CD4-positive, CD25-positive, alpha-beta regulatory T cell (primary cell): ENCODE results near the gene RIN1. TPM values are rescaled to one million over a fixed set of nuclear protein-coding genes. Genes with fewer than 3 reads are reported as not detected.

Experiments
- ATAC-seq, 2 donors: fragments of 150-1000 bp; cut with Tn5 transposase; one replicate each; pipeline ENCODE4 v1.10.0; 2021; ENCODE audit warnings: low read depth in 2 of 2, moderate number of reproducible peaks in 2 of 2, moderate library complexity in 1 of 2
- DNase-seq, 3 donors: peaks; one replicate each; pipeline versions ENCODE4 v3.0.0 to v3.0.0-alpha.2; 2012 to 2022; ENCODE audit warnings: mixed read lengths in 1 of 3
- H3K27ac ChIP-seq: one replicate; pipeline ENCODE4 v1.7.0; 2013; ENCODE audit warnings: mild to moderate bottlenecking, low read length; ENCODE audit not compliant: insufficient read depth, poor library complexity, severe bottlenecking
- H3K27me3 ChIP-seq: one replicate; pipeline ENCODE4 v1.7.0; 2013; ENCODE audit warnings: low read length; ENCODE audit not compliant: control insufficient read depth, insufficient read depth
- H3K36me3 ChIP-seq: one replicate; pipeline ENCODE4 v1.7.0; 2013; ENCODE audit warnings: mild to moderate bottlenecking, low read length, moderate library complexity; ENCODE audit not compliant: control insufficient read depth, insufficient read depth
- H3K4me1 ChIP-seq: 2 replicates; pipeline ENCODE4 v1.7.0; 2013; ENCODE audit warnings: mild to moderate bottlenecking, low read length; ENCODE audit not compliant: insufficient read depth, control insufficient read depth, poor library complexity, severe bottlenecking
- H3K4me3 ChIP-seq: one replicate; pipeline ENCODE4 v1.7.0; 2013; ENCODE audit warnings: low read depth, mild to moderate bottlenecking, low read length, moderate library complexity
- H3K9me3 ChIP-seq, 2 experiments: 1 replicate in 1 of 2; 2 replicates in 1 of 2; pipeline ENCODE4 v1.7.0; 2013; ENCODE audit warnings: low read length in 2 of 2, mild to moderate bottlenecking in 1 of 2, moderate library complexity in 1 of 2; ENCODE audit not compliant: control insufficient read depth in 2 of 2
- H3K27ac Mint-ChIP-seq, 3 donors: one replicate each; pipeline ENCODE4 v1.8.0; 2020 to 2022; ENCODE audit warnings: mild to moderate bottlenecking in 3 of 3, mixed read lengths in 3 of 3, moderate library complexity in 2 of 3
- H3K27me3 Mint-ChIP-seq: one replicate; pipeline ENCODE4 v1.8.0; 2022; ENCODE audit warnings: mild to moderate bottlenecking, mixed read lengths
- H3K36me3 Mint-ChIP-seq: one replicate; pipeline ENCODE4 v1.8.0; 2020; ENCODE audit warnings: mixed read lengths
- H3K4me1 Mint-ChIP-seq, 4 donors: one replicate each; pipeline ENCODE4 v1.8.0; 2020 to 2022; ENCODE audit warnings: mixed read lengths in 4 of 4, mild to moderate bottlenecking in 1 of 4
- H3K4me3 Mint-ChIP-seq, 4 donors: one replicate each; pipeline ENCODE4 v1.8.0; 2020 to 2022; ENCODE audit warnings: mild to moderate bottlenecking in 4 of 4, mixed read lengths in 4 of 4, moderate library complexity in 3 of 4
- H3K9me3 Mint-ChIP-seq, 7 donors: one replicate each; pipeline ENCODE4 v1.8.0; 2020 to 2022; ENCODE audit warnings: mixed read lengths in 7 of 7, mild to moderate bottlenecking in 3 of 7, moderate library complexity in 2 of 7
- polyA plus RNA-seq, 4 donors: library from polyadenylated mRNA; unstranded; fragments of 300-500 nt; fragmentation: Illumina TruSeq; gene quantifications; one replicate each; pipeline ENCODE4 v1.2.3, GENCODE V29; 2021
- total RNA-seq: library from RNA; stranded (reverse); gene quantifications from one replicate; pipeline ENCODE4 v1.2.3, GENCODE V29; 2022

Gene RIN1
- total and polyA plus RNA-seq, 5 donors from 2014 or later: 0.33 to 1.0 (median 0.92) TPM

- Mint-ChIP-seq H3K4me3 (no peak overlapping the region), H3K36me3 (no peaks in the 10 kb centered on the region), H3K9me3 (no peaks in the 10 kb centered on the region), H3K27ac (no peak overlapping the region), H3K4me1 (peaks cover 4 to 32% (median 16%) of the 10 kb centered on the region in 4 donors), H3K27me3 (no peaks in the 10 kb centered on the region)
- H3K4me1 ChIP-seq: peaks cover 34% of the 10 kb centered on the region
- no peak overlapping the region for H3K4me3 ChIP-seq
- ATAC-seq: no peak
- no peaks in the 10 kb centered on the region for H3K9me3 ChIP-seq
- no peaks in the 10 kb centered on the region for H3K36me3 ChIP-seq
- DNase-seq: no peak
- H3K27me3 ChIP-seq: no peaks in the 10 kb centered on the region
- H3K27ac ChIP-seq: no peak overlapping the region
Measured at GRCh38 chr11:66330931-66331330, 5.3 kb downstream of the RIN1 start.

- H3K9me3 ChIP-seq: no peaks in the 10 kb centered on the region
- H3K36me3 ChIP-seq: no peaks in the 10 kb centered on the region
- Mint-ChIP-seq H3K4me3 (no peak overlapping the region), H3K27me3 (no peaks in the 10 kb centered on the region), H3K9me3 (no peaks in the 10 kb centered on the region), H3K4me1 (peaks cover 4 to 40% (median 17%) of the 10 kb centered on the region in 4 donors), H3K27ac (no peak overlapping the region), H3K36me3 (no peaks in the 10 kb centered on the region)
- H3K27me3 ChIP-seq: no peaks in the 10 kb centered on the region
- DNase-seq (no peak), ATAC-seq (no peak)
- H3K4me3 ChIP-seq: no peak overlapping the region
- H3K4me1 ChIP-seq: peaks cover 38% of the 10 kb centered on the region
- H3K27ac ChIP-seq: no peak overlapping the region
Measured at GRCh38 chr11:66329165-66329673, 7.0 kb downstream of the RIN1 start.

GRCh38 chr11:66328302-66329144 is 7.7 kb downstream of the RIN1 start:
- Histone ChIP-seq H3K4me1 (peaks cover 38% of the 10 kb centered on the region), H3K4me3 (no peak overlapping the region), H3K9me3 (no peaks in the 10 kb centered on the region), H3K36me3 (no peaks in the 10 kb centered on the region), H3K27ac (peak overlapping the region; percentile 58), H3K27me3 (no peaks in the 10 kb centered on the region)
- H3K27me3 Mint-ChIP-seq: no peaks in the 10 kb centered on the region
- H3K9me3 Mint-ChIP-seq: no peaks in the 10 kb centered on the region
- ATAC-seq: peak; percentile 81 to 85
- peak overlapping the region in 3 of 4 donors; percentile 3 to 57 (median 52) for H3K4me3 Mint-ChIP-seq
- H3K36me3 Mint-ChIP-seq: no peaks in the 10 kb centered on the region
- peak; percentile 68 to 82 (median 81) for DNase-seq
- H3K4me1 Mint-ChIP-seq: peaks cover 4 to 47% (median 20%) of the 10 kb centered on the region in 4 donors
- H3K27ac Mint-ChIP-seq: peak overlapping the region; percentile 60 to 85 (median 79)

GRCh38 chr11:66328031-66328301 is 8.3 kb downstream of the RIN1 start:
- Histone ChIP-seq H3K4me3 (no peak overlapping the region), H3K27me3 (no peaks in the 10 kb centered on the region), H3K9me3 (no peaks in the 10 kb centered on the region), H3K27ac (peak overlapping the region; percentile 58), H3K4me1 (peaks cover 38% of the 10 kb centered on the region), H3K36me3 (no peaks in the 10 kb centered on the region)
- peak overlapping the region in 2 of 4 donors; percentile 52 to 57 for H3K4me3 Mint-ChIP-seq
- ATAC-seq: peak in 1 of 2 donors; percentile 2
- H3K36me3 Mint-ChIP-seq: no peaks in the 10 kb centered on the region
- no peaks in the 10 kb centered on the region for H3K27me3 Mint-ChIP-seq
- no peaks in the 10 kb centered on the region for H3K9me3 Mint-ChIP-seq
- DNase-seq: peak in 1 of 3 donors; percentile 64
- peak overlapping the region in 2 of 3 donors; percentile 60 to 79 for H3K27ac Mint-ChIP-seq
- H3K4me1 Mint-ChIP-seq: peaks cover 4 to 52% (median 22%) of the 10 kb centered on the region in 4 donors

- H3K27ac ChIP-seq: peak overlapping the region; percentile 58
- Mint-ChIP-seq H3K36me3 (no peaks in the 10 kb centered on the region), H3K9me3 (no peaks in the 10 kb centered on the region), H3K27me3 (no peaks in the 10 kb centered on the region), H3K4me3 (peak overlapping the region in 3 of 4 donors; percentile 12 to 80 (median 52)), H3K4me1 (peaks cover 4 to 56% (median 22%) of the 10 kb centered on the region in 4 donors), H3K27ac (peak overlapping the region; percentile 60 to 79 (median 72))
- DNase-seq (no peak), ATAC-seq (no peak)
- no peaks in the 10 kb centered on the region for H3K27me3 ChIP-seq
- H3K9me3 ChIP-seq: no peaks in the 10 kb centered on the region
- H3K36me3 ChIP-seq: no peaks in the 10 kb centered on the region
- peaks cover 38% of the 10 kb centered on the region for H3K4me1 ChIP-seq
- no peak overlapping the region for H3K4me3 ChIP-seq
Measured at GRCh38 chr11:66327171-66328030, 8.8 kb downstream of the RIN1 start.

GRCh38 chr11:66326261-66327111 is 9.7 kb downstream of the RIN1 start:
- Mint-ChIP-seq H3K27me3 (no peaks in the 10 kb centered on the region), H3K4me1 (peaks cover 4 to 60% (median 22%) of the 10 kb centered on the region in 4 donors), H3K27ac (peak overlapping the region in 2 of 3 donors; percentile 85 to 91), H3K36me3 (no peaks in the 10 kb centered on the region), H3K9me3 (no peaks in the 10 kb centered on the region), H3K4me3 (peak overlapping the region in 1 of 4 donors; percentile 74)
- no peaks in the 10 kb centered on the region for H3K9me3 ChIP-seq
- H3K27me3 ChIP-seq: no peaks in the 10 kb centered on the region
- no peaks in the 10 kb centered on the region for H3K36me3 ChIP-seq
- peak; percentile 61 to 66 for ATAC-seq
- H3K4me1 ChIP-seq: peaks cover 38% of the 10 kb centered on the region
- H3K27ac ChIP-seq: peak overlapping the region; percentile 38
- DNase-seq: peak in 1 of 3 donors; percentile 90
- H3K4me3 ChIP-seq: no peak overlapping the region

GRCh38 chr11:66325263-66325671 is 11.0 kb downstream of the RIN1 start:
- H3K36me3 Mint-ChIP-seq: no peaks in the 10 kb centered on the region
- no peaks in the 10 kb centered on the region for H3K9me3 ChIP-seq
- H3K27ac Mint-ChIP-seq: peak overlapping the region in 1 of 3 donors; percentile 85
- no peak overlapping the region for H3K4me3 ChIP-seq
- H3K27me3 Mint-ChIP-seq: no peaks in the 10 kb centered on the region
- peaks cover 0 to 1% (median 0%) of the 10 kb centered on the region in 7 donors for H3K9me3 Mint-ChIP-seq
- no peaks in the 10 kb centered on the region for H3K27me3 ChIP-seq
- peaks cover 38% of the 10 kb centered on the region for H3K4me1 ChIP-seq
- H3K4me1 Mint-ChIP-seq: peaks cover 4 to 61% (median 22%) of the 10 kb centered on the region in 4 donors
- no peak for DNase-seq
- H3K4me3 Mint-ChIP-seq: no peak overlapping the region
- H3K36me3 ChIP-seq: no peaks in the 10 kb centered on the region
- ATAC-seq: no peak
- H3K27ac ChIP-seq: no peak overlapping the region
